Fibroblast of skin of left biceps (primary cell): ENCODE results near the gene SYNE1.
A peak's percentile ranks its signal among the peaks of the same experiment; 100 is the strongest.
"Not testable (repeated sequence)": the region's sequence is repeated elsewhere in the genome, so short reads cannot be mapped to it uniquely, and the experiment has no call there.

Experiments used
- DNase-seq, 2 experiments: peaks; one replicate each; pipeline ENCODE4 v3.0.0-alpha.2; 2013; ENCODE audit warnings: low read depth in 2 of 2

The SYNE1 gene

DNA sequence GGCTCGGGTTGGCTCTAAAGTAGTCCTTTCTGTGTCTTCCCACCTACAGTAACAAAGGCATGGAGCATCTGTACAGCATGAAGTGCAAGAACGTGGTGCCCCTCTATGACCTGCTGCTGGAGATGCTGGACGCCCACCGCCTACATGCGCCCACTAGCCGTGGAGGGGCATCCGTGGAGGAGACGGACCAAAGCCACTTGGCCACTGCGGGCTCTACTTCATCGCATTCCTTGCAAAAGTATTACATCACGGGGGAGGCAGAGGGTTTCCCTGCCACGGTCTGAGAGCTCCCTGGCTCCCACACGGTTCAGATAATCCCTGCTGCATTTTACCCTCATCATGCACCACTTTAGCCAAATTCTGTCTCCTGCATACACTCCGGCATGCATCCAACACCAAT lies 538.5 kb downstream of the SYNE1 start:
- no peak for DNase-seq

DNA sequence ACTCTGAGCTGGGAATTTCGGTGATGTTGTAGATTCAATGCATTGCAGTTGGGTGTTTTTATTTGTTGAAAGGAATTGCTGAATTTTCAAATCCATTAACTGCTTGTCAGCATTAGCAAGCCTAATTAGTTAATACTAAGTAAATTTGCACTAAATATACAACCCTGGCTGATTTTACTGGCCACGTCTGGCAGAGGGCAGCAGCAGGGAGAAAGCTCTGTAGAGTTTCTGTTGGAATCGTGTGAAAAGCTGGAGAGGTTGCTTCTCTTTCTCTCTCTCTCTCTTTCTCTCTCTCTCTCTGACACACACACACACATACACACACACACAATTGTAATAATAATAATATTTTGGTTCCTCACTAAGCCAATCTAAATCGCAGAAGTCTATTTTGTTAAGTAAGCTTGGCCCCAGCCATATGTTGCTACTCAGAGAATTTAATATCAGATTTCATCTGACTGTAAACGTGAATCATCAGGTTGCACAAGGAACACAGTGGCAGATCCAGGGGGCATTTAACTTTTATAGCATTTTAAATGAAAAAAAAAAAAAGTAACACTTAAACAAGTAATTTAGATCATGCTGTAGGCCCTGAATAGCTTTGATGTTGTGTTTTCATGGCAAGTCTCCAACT lies 540.2 kb downstream of the SYNE1 start:
- DNase-seq, result peak; percentile 88 to 90

DNA sequence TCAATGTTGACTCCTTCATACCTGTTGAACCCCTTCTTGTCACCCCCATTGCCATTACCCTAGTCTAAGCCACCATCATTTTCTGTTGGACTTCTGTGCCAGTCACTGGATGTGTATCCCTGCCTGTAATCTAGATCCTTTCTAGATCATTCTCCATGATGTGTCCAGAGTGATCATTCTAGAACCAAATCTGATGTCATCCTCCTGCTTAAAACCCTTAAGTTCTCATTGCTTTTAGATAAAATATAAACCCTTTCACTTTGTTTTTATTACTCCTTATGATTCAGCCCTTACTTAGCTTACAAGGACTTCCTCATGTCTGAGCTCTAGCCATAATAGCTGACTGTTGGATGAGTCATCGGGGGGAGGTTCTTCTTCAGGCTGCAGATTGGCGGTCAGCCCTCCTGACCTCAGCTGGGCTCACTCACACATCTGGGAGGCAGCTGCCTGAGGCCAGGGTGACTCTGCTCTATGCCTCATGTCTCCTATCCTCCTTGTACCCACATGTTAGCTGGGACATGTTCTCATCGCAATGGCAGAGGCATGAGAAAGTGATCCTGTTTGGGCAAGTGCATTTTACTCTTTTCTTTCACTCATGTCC lies 542.1 kb downstream of the SYNE1 start:
- DNase-seq, result peak; percentile 97 to 98

DNA sequence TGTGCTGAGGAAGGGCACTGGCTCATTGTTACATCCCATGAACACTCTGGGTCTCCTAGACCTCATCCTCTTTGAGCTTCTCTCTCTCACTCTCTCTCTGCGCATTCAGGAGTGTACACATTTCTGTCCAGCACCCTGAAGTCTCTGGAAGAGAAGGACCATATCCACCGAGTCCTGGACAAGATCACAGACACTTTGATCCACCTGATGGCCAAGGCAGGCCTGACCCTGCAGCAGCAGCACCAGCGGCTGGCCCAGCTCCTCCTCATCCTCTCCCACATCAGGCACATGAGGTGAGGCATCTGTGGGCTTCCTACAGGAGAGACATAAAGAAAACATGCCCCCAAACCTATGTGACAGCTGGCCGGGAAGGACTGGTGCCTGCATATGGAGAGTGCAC lies 542.9 kb downstream of the SYNE1 start:
- DNase-seq, result no peak

DNA sequence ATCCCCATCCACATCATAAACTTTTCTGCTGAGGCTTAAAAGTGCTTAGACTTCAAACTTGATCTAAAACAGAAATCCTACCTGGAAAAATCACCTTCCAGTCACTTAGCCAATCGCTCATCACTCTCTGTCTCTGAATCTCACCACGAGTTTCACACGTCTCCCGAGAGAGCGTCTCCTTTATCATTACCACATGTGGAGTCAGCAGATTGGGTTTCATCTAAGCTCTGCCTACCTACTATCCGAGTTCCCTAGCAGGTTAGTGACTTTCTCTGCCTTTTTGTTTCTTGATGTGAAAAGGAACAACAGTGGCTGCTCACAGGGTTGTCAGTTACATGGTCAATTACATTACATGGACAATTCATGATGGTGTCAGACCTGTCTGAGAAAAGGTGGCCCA lies 543.5 kb downstream of the SYNE1 start:
- no peak for DNase-seq

DNA sequence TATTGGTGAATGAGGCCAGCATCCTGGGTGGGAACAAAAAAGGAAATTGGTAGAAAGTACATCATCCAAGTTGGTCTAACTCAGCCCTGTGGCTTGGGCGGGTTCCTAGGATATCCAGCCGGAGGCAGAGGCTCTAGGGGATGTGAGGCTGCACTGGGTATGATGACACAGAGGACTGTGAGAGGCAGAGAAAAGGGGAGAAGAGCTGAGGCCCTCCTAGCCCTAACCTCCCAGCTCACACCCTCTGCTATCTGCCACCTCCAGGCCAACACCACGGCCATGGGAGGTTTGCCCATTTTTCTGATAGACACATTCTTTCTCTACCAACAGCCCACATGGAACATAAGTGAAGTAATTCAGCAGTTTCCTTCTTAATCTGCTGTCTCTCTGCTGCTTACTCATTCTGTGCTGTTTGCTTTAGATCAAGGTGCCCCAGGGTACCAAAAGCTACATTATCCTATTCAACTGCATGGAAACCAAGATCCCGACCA lies 545.3 kb downstream of the SYNE1 start:
- DNase-seq, result no peak

DNA sequence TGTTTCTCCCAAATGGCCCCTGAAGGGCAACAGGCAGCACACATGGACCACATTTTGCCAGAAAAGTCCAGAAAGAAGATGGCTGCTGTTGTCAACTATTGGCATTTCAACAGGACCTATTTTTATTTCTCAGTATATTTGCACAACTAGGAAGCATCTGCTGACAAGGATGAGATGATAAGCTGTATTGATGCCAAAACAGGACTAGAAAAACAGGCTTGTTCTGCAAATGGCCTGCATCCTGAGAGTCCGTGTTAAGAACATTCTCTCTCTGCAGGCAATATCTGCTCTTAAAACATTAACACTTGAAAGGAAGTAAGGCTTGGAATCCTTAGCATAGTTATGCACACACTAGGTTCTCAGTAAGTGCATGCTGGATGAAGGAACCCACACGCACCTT lies 546.0 kb downstream of the SYNE1 start:
- no peak for DNase-seq

DNA sequence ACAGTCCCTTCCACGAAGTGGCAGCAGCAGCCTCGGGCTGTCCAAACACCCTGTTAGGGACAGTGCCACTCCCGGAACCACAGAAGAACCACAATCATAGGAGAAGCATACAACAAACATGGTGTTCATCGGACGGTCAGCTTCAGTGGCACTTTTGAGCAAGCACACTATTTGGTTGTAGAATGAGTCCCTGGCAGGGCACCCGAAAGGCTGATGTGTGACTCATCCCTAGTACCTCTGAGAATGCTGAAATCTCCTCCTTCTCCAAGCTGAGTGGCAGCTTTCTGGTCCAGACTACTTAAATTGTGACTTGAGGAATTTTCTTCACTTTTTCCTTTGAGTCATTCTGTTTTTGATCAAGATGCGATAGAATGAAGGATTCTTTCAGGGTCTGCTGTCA lies 547.2 kb downstream of the SYNE1 start:
- DNase-seq, result no peak

DNA sequence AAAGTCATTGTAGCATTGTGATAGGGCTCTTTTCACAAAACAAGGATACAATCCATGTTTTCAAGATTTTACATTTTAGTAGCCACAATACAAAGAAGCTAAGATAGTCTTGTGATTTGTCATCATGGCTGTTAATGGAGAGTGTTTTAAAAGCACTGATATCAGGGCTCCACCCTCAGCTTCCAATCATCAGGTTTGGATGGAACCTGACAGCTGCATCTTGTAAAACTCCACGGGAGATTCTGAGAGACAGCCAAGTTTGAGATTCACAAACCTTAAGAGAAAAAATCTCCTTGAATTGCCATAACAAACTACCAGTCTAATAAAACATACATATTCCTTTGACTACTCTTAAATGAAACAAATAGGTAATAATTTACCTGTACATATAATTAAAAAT lies 549.5 kb downstream of the SYNE1 start:
- DNase-seq, result no peak

DNA sequence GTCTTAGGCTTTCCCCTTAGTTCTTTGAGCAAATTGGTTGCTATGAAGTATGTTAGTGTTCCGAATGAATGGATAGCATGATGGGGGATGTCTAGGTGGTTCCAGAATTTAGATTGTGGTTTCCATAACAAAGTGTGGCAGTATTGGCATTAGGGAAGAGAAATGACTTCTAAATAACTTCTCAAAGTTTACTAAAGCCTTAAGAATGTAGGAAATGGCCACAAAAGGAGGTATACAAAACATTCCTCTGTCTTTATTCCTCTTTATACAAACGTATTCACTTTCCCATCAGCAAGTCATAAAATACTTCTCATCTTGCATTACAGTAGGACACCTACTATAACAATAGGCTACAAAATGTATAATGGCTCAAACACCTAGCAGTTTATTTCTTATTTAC lies 550.1 kb downstream of the SYNE1 start:
- DNase-seq, result no peak

DNA sequence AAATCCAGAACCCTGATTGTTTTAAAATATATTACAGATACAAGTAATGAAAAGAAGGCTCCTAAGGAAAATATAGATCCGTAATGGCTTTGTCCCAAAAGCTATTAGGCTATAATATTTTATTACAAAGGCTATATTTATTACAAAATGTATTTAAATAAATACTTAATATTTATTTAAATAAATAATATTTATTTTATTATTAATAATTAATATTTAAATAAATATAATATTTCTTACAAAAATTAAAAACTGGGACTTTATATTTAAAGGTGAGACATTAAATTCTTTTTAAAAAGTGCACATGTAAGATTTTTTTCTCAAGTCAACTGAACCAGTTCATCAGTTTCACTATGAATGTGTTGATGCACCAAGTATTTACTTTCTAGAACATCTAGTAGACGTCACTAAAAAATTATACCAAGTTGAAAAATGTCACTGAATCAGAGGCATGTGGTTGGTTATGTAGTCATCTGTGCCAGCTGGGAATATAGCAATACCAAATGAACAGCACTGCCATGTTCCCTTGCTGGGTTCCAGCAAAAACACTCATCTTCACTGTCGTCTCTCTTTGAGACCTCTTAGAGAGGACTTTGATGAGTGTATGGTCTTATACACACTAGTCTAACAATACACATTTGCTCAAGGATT lies 550.8 kb downstream of the SYNE1 start:
- no peak for DNase-seq

DNA sequence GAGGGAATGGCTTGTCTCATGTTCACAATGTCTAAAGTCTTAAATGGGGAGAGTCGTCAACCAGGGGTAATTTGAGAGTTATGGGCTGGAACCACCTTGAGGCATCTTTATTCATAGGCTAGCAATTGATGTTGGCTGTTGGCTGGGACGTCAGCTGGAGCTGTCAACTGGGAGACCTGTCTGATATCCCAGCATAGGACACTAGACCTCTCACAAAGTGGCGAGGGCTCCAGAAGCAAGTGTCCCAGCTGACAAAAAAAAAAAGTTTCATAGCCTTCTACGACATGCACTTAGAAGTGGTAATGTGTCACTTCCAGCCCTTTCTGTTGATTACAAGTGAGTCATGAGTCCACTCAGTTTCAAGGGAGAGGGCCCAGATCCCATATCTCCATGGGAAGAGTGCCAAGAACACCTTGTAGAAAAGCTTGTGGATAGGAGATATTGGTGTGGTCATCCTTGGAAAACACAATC lies 551.7 kb downstream of the SYNE1 start:
- no peak for DNase-seq

DNA sequence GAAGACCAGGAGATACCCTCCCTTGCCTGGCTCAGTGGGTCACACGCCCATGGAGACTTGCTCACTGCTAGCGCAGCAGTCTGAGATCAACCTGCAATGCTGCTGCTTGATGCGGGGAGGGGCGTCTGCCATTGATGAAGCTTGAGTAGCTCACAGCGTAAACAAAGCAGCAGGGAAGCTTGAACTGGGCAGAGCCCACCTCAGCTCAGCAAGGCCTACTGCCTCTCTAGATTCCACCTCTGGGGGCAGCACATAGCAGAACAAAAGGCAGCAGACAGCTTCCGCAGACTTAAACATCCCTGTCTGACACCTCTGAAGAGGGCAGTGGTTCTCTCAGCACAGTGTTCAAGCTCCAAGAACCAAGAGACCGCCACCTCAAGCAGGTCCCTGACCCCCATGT lies 558.4 kb downstream of the SYNE1 start:
- DNase-seq, result no peak

DNA sequence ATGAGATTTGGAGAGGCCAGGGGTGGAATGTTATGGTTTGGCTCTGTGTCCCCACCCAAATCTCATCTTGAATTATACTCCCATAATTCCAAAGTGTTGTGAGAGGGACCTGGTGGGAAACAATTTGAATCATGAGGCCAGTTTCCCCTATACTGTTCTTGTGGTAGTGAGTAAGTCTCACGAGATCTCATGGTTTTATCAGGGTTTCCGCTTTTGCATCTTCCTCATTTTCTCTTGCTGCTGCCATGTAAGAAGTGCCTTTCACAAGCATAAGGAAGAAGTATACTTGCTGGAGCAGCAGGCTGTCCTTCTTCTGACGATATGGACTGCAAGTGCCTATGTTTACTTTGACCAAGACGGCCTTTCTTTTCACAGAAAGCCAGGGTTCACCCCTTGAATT lies 559.2 kb downstream of the SYNE1 start:
- DNase-seq, result no peak

DNA sequence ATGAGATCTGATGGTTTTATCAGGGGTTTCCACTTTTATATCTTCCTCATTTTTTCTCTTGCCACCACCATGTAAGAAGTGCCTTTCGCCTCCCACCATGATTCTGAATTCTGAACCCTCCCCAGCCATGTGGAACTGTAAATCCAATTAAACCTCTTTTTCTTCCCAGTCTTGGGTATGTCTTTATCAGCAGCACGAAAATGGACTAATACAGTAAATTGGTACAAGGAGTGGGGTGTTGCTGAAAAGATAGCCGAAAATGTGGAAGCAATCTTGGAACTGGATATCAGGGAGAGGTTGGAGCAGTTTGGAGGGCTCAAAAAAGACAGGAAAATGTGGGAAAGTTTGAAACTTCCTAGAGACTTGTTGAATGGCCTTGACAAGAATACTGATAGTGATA lies 560.9 kb downstream of the SYNE1 start:
- DNase-seq, result not testable (repeated sequence)

DNA sequence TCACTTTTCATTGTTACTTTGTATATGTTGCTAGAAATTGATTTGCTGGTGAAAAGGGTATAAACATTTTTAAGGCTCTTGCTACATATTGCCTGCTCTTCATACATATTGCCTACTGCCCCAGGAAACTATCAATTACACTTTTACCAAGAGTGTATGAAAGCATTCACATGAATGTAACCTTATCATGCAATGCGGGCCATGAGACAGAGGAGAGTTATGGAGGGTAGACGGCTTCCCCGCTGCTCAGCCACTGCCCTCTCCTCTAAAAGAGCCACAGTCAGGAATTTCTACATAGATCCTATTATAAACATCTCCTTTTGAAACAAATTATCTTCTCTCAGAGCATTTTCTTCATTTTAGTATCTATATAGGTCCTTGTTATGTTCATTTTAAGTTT lies 565.3 kb downstream of the SYNE1 start:
- no peak for DNase-seq
